NOMO-1 (cell line): ENCODE results near the gene ERBB3.
A peak's percentile ranks its signal among the peaks of the same experiment; 100 is the strongest.
"Not testable (repeated sequence)": the region's sequence is repeated elsewhere in the genome, so short reads cannot be mapped to it uniquely, and the experiment has no call there.

Experiments used
- DNase-seq, 2 experiments: peaks; one replicate each; lab custom pipeline; 2025; ENCODE audit not compliant: unreplicated experiment in 2 of 2; lab: John Stamatoyannopoulos, UW

ERBB3 gene

GRCh38 chr12:56107242-56107641 is 27.3 kb downstream of the ERBB3 start:
- no peak for DNase-seq

- no peak for DNase-seq
Measured at GRCh38 chr12:56110571-56110970, 30.6 kb downstream of the ERBB3 start.

GRCh38 chr12:56114084-56114483 is 34.1 kb downstream of the ERBB3 start:
- DNase-seq: no peak

- DNase-seq: no peak
Measured at GRCh38 chr12:56115329-56115728, 35.4 kb downstream of the ERBB3 start.

- peak; percentile 92 to 93 for DNase-seq
Measured at GRCh38 chr12:56116267-56117081, 36.5 kb downstream of the ERBB3 start, which contains the start of gene RPL41. RPL41 (plus strand) TSS chr12:56116633.

- DNase-seq: not testable (repeated sequence)
Measured at GRCh38 chr12:56117082-56117706, 37.2 kb downstream of the ERBB3 start.

GRCh38 chr12:56117778-56118687 is 38.1 kb downstream of the ERBB3 start, which contains the start of gene ZC3H10:
ZC3H10 (plus strand) TSS chr12:56118266; CDS start chr12:56120563, 2,297 bp downstream.
- DNase-seq: peak; percentile 98 to 100

- peak in 1 of 2 experiments; percentile 66 for DNase-seq
Measured at GRCh38 chr12:56118688-56119357, 38.9 kb downstream of the ERBB3 start.

- peak; percentile 60 to 61 for DNase-seq
Measured at GRCh38 chr12:56119361-56119796, 39.4 kb downstream of the ERBB3 start.

GRCh38 chr12:56120158-56120846 is 40.3 kb downstream of the ERBB3 start:
- no peak for DNase-seq

- DNase-seq: no peak
Measured at GRCh38 chr12:56121204-56121870, 41.4 kb downstream of the ERBB3 start.

- no peak for DNase-seq
Measured at GRCh38 chr12:56122637-56123036, 42.7 kb downstream of the ERBB3 start.

- no peak for DNase-seq
Measured at GRCh38 chr12:56124133-56124532, 44.2 kb downstream of the ERBB3 start.

- DNase-seq: peak; percentile 66 to 92
Measured at GRCh38 chr12:56126732-56127239, 46.8 kb downstream of the ERBB3 start.

- DNase-seq: no peak
Measured at GRCh38 chr12:56127485-56127887, 47.5 kb downstream of the ERBB3 start.

GRCh38 chr12:56127888-56128669 is 48.1 kb downstream of the ERBB3 start, which contains the start of gene ESYT1:
ESYT1 (plus strand) TSS chr12:56128267; CDS start chr12:56128320, 53 bp downstream.
- peak; percentile 98 to 100 for DNase-seq

- DNase-seq: no peak
Measured at GRCh38 chr12:56128670-56129205, 48.8 kb downstream of the ERBB3 start.
